Type B pancreatic cell (in vitro differentiated cells): Measurements from ENCODE around the gene HRH1. TPM values are rescaled to one million over a fixed set of nuclear protein-coding genes. Genes with fewer than 3 reads are reported as not detected.

Source experiments
- DNase-seq: peaks from one replicate; pipeline ENCODE4 v3.0.0; 2021; ENCODE audit warnings: mixed read lengths; ENCODE audit not compliant: unreplicated experiment; ENCODE audit errors: extremely low spot score
- H3K27ac Mint-ChIP-seq: 2 replicates; pipeline ENCODE4 v1.8.0; 2021; ENCODE audit warnings: mild to moderate bottlenecking, mixed read lengths
- H3K27me3 Mint-ChIP-seq: 2 replicates; pipeline ENCODE4 v1.8.0; 2021; ENCODE audit warnings: mixed read lengths
- H3K36me3 Mint-ChIP-seq: 2 replicates; pipeline ENCODE4 v1.8.0; 2021; ENCODE audit warnings: mixed read lengths
- H3K4me1 Mint-ChIP-seq: one replicate; pipeline ENCODE4 v1.8.0; 2021; ENCODE audit warnings: mixed read lengths; ENCODE audit not compliant: unreplicated experiment
- H3K4me3 Mint-ChIP-seq: 2 replicates; pipeline ENCODE4 v1.8.0; 2021; ENCODE audit warnings: mild to moderate bottlenecking, mixed read lengths
- H3K9me3 Mint-ChIP-seq: 2 replicates; pipeline ENCODE4 v1.8.0; 2021; ENCODE audit warnings: mixed read lengths
- CTCF ChIP-seq: fragments of 200-600 bp; sonication (generic); conservative IDR thresholded peaks from 2 replicates; pipeline ENCODE4 v1.5.0; 2021; ENCODE audit warnings: antibody characterized with exemption, mild to moderate bottlenecking
- total RNA-seq: library from RNA; stranded (reverse); gene quantifications from 2 replicates; pipeline ENCODE4 v1.2.1, GENCODE V29; 2021; ENCODE audit warnings: low replicate concordance

Gene HRH1
- total RNA-seq, 1 donor from 2014 or later = 4.7 TPM

GRCh38 chr3:11224010-11224409, 69.7 kb downstream of the HRH1 start:
- Mint-ChIP-seq H3K4me1 (no peaks in the 10 kb centered on the region), H3K9me3 (peaks cover 4% of the 10 kb centered on the region), H3K27ac (no peak overlapping the region), H3K27me3 (no peaks in the 10 kb centered on the region), H3K36me3 (peaks cover 7% of the 10 kb centered on the region), H3K4me3 (no peak overlapping the region)
- no peak for DNase-seq
- no peak for TF ChIP-seq CTCF

GRCh38 chr3:11224870-11225229, 70.6 kb downstream of the HRH1 start:
- Mint-ChIP-seq H3K4me3 (no peak overlapping the region), H3K27me3 (no peaks in the 10 kb centered on the region), H3K9me3 (peaks cover 4% of the 10 kb centered on the region), H3K27ac (no peak overlapping the region), H3K36me3 (peaks cover 7% of the 10 kb centered on the region), H3K4me1 (no peaks in the 10 kb centered on the region)
- no peak for TF ChIP-seq CTCF
- no peak for DNase-seq

GRCh38 chr3:11226042-11226370, 71.7 kb downstream of the HRH1 start:
- Mint-ChIP-seq H3K27ac (peak overlapping the region; percentile 27), H3K9me3 (peaks cover 4% of the 10 kb centered on the region), H3K4me1 (no peaks in the 10 kb centered on the region), H3K36me3 (peaks cover 7% of the 10 kb centered on the region), H3K27me3 (peaks cover 4% of the 10 kb centered on the region), H3K4me3 (no peak overlapping the region)
- no peak for DNase-seq
- no peak for TF ChIP-seq CTCF

GRCh38 chr3:11228041-11228440, 73.7 kb downstream of the HRH1 start:
- no peak overlapping the region for H3K27ac Mint-ChIP-seq
- no peak overlapping the region for H3K4me3 Mint-ChIP-seq
- no peak for DNase-seq
- H3K9me3 Mint-ChIP-seq = peaks cover 4% of the 10 kb centered on the region
- TF ChIP-seq CTCF = no peak
- H3K36me3 Mint-ChIP-seq = peaks cover 7% of the 10 kb centered on the region
- no peaks in the 10 kb centered on the region for H3K4me1 Mint-ChIP-seq
- peaks cover 12% of the 10 kb centered on the region for H3K27me3 Mint-ChIP-seq

- Mint-ChIP-seq H3K4me1 (no peaks in the 10 kb centered on the region), H3K27me3 (peaks cover 20% of the 10 kb centered on the region), H3K27ac (no peak overlapping the region), H3K9me3 (peaks cover 4% of the 10 kb centered on the region), H3K4me3 (no peak overlapping the region), H3K36me3 (peaks cover 4% of the 10 kb centered on the region)
- no peak for DNase-seq
- TF ChIP-seq CTCF = no peak
These were observed 75.8 kb downstream of the HRH1 start for GRCh38 chr3:11230125-11230524.

GRCh38 chr3:11230832-11231231, 76.5 kb downstream of the HRH1 start:
- DNase-seq = no peak
- Mint-ChIP-seq H3K27ac (no peak overlapping the region), H3K4me1 (no peaks in the 10 kb centered on the region), H3K4me3 (no peak overlapping the region), H3K27me3 (peaks cover 20% of the 10 kb centered on the region), H3K36me3 (peaks cover 4% of the 10 kb centered on the region), H3K9me3 (peaks cover 4% of the 10 kb centered on the region)
- no peak for TF ChIP-seq CTCF
